SKM-1 treated with dmso at 0.1 percent for 144 hours (cell line): ENCODE measurements around the gene ROBO2.

Experiments
- DNase-seq: peaks from one replicate; lab custom pipeline; 2025; ENCODE audit not compliant: unreplicated experiment; lab: John Stamatoyannopoulos, UW

Gene ROBO2

DNA sequence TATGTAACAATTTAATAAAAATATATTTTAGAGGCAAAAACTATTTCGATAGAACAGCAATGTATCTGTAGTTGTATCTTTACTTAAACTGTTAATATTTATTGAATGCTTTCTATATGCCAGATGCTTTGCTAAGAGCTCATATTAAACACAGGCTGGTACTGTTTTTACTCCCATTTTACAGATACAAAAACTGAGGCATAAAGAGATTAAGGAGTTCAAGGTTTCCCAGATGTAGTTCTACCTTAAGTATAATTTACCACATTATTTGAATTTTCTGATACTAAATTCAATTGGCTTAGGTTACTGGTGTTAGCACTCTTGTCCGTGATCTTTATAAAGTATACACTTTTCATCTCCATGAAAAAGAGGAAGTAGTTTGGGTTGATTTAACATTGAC, 149.8 kb downstream of the ROBO2 start:
- DNase-seq = no peak

DNA sequence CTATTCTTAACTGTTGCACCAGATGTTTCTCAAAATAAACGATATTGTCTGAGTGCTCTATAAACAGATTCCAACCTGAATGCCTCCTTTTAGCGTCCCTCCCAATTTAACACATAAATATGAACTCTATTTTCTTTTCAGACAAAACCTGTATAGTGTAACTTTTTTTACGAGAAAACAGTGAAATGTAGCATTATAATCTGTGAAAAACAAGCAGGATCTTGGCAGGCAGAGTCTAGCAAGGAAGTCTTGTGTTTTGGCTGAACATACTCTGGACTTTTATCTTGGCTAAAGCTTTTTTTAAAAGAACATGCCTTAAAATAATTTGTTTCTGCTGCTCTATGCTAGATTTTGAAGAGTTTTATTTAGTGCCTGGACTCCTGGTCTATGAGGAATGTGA, 150.5 kb downstream of the ROBO2 start:
- no peak for DNase-seq

DNA sequence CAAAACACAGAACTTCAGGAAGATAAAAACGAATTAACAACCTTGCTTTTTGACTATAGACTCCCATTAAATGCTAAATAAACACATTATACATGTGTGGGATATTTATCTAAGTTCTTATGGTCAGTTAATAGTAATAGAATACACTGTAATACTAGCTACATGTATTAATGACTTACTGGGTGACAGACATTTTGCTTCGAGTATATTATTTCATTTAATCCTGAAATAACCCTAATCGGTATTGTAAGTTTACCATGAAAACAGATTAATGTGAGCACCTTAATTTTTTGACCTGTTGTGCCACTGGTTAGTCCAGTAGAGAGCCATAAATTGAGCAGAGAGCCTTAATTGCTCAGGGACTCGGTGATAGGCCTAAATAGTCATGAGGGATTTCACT, 151.1 kb downstream of the ROBO2 start:
- no peak for DNase-seq

DNA sequence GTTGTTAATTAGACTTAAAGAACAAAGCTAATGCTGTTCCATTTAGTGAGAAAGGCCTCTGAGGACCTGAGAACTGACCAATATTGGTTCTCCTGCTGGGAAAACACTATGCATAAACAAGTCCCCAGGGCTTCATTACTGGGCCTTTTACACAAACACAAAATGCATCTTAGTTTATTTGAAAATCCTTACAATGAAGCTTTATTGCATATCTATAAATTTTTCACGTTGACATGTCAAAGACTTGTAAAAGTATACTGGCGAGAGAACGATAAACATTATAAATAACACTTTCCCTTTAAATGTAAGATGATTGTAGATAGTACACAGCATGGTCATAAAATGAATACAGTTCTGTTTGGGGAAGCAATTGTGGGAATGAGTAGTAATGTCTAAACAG, 151.7 kb downstream of the ROBO2 start:
- no peak for DNase-seq

DNA sequence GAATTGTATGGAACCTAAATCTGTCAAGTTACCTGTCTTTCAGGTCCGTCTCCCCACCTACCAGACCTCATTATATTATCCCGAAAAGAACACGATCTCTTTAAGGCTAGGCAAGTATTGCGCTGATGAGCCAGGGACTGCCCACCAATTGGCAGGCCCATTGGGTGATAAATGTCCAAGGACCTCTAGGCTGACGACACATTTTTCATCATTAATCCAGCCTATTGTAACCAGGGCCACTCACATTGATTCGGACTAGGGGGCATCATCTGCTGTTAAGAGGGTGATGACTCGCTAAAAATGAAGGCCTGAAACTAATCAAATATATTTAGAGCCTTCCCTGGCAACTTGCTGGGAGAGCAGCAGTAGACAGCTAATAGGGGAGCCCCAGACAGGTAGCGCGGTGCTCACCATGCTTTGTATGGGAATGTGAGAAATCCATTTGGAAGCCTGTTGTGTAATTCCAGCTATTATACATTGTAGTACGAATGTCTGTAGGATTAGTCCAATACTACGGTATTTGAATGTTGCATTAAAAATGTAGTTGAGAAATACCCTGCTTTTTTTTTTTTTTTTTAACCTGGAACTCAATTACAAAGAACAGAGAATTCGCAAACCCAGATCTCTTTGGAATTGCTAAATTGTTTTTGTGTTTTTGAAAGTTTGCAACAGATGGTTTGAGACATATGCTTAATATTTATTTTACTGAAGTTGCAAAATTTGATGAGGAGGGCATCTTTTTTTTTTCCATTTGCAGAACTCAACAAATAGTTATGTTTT, 156.1 kb downstream of the ROBO2 start:
- DNase-seq = no peak

DNA sequence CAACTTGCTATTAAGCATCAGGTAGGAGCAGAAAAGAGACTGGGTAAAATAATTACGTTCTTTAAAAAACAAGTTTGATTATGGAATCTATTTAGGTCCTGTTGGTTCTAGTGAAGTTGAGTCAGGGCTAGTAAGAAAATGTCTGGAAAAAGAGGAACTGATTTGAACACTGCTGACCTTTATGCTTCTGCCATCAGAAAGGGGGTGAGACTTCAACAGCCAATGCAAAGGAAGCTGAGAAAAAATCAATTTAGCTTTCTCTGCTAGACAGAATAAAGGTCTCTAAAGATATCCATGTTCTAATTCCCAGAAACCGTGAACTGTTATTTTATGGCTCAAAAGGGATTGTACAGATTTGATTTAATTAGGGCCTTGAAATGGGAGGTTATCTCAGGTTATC, 157.5 kb downstream of the ROBO2 start:
- no peak for DNase-seq

DNA sequence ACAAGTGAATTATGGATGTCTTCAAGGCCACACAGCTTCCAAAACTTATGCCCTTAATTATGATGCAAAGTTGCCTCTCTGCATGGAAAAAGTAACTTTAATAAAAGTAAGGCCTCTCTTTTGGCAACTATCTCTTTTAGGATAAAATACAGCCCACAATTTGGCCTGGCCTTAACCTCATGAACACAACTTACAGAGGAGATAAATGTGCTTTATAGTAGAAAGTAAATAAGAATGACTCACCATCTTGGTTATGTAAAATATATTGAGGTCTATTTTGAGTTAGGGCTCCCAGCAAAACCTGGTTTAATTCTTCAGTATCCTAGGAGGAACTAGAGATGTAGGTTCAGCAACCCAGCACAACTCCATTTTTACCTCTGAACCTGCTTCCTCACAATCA, 164.0 kb downstream of the ROBO2 start:
- DNase-seq = no peak

DNA sequence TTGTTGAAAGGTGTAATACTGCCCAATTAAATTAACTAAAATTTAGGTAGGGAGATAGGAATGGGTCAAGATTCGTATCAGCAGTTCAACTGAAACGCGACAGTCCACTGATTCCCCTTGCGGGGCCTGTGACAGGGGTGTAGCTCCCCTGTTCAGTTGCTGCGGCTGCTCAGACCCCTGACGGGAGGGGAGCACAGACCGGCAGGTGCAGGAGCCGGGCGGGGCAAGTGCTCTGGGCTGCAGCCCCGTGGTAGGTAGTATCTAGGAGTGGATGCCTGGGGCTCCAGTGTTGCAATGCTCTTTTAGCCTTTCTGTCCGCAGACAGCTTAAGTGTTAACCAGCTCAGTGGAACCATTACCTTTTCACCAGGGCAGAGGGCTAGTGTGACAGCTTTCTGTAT, 164.9 kb downstream of the ROBO2 start:
- no peak for DNase-seq

DNA sequence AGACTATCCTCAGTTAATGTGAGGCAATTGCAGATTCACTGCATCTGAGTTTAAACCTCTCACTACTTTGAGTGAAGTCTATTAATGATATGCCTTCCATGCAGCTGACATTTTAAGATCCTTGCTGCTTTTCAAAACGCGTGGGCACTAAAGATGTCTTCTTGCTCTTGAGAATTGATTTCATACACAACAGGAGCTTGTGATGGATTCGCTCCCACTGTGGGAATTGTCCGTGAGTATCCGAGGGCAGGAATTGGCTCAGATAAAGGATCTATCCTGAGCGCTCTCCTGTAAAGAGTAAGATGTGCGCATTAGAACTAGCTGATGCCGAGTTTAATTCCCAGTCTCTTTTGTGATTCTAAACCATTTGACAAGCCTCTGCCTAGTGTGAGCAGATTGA, 167.9 kb downstream of the ROBO2 start:
- no peak for DNase-seq

DNA sequence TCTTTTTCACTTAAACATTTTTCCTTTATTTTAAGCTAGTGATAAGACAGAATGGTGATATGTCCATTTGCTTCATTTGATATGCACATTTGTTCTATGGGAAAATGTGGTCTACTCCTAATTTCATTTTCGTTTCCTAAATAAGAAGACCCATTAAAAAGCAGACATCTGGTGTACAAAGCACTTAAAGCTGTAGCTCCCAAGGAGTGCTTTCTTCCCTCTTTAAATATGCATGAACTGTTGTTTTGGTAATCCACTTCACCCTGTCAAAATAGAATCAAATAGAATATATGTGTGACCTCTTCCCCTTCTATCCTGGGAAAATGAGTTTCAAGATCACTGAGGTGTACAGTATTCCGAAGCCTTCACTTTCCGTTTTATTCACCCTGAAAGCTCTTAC, 182.8 kb downstream of the ROBO2 start:
- no peak for DNase-seq

DNA sequence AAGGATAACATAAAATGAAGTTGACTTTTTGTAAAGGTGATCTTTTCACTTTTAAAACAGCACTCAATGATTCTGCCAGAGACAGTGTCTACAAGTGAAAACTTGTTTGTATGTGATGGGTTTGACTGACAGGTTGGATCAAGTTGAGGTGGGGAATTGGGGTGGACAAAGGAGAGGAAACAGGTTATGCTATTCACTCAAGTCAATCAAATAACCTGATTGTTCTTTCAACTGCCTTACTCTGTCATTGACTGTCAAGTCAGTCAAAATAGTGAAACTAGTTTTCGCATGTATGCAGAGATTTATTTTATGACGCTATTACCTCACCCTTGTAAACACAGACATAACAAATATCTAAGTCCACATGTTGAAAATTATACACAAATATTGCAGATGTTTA, 187.7 kb downstream of the ROBO2 start:
- no peak for DNase-seq

DNA sequence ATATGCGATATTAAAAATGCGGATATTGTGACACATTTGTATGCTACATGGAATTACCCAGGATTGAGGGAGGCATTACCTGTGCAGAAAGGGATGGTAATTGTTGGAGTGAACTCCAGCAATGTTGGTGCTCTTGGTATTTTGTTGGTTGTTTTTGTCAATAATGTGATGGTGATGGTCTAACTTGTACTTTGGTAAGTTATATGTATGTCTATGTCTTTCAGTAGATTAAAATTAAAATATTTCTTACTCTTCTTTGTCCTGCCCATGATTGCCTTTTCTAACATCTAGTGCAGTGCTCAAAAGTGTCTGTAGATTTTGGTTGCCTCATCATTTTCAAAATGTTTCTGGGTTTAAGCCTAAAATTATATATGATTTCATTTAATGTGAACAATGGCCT, 192.7 kb downstream of the ROBO2 start:
- DNase-seq = no peak

DNA sequence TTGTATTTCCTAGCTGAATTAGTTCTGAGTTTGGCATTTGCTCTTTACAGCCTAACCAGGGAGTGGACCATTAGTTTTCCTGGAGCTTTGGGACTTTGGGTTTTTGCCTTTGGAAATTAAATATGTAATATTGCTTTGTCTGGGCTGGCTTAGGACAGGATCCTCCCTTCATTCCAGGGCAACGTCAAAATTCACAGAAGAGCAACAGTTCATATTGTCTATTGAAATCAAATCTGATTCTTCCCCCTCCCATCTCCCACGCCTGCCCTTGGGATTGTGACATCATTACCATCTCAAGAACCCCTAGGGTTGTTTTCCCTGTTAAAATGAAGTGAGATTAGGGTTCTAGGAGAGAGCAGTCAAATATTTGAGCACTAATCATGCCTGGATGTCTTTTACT, 194.1 kb downstream of the ROBO2 start:
- no peak for DNase-seq

DNA sequence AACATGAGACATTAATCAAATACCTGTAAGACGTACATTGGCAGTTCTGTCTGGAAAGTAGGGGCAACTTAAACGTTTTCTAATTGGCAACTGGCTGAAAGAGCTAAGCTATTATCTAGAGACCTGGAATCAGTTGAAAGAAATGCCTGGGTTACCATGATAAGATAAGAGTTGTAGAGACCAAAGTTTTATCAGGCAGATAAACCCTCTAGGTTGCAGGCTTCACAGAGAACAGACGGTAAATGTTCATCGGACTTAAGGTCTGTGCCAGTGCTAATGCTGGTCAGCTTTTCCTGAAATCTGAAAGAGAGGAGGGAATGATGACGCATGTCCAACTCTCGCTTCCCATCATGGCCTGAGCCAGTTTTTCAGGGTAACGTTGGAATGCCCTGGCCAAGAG, 196.2 kb downstream of the ROBO2 start:
- no peak for DNase-seq

DNA sequence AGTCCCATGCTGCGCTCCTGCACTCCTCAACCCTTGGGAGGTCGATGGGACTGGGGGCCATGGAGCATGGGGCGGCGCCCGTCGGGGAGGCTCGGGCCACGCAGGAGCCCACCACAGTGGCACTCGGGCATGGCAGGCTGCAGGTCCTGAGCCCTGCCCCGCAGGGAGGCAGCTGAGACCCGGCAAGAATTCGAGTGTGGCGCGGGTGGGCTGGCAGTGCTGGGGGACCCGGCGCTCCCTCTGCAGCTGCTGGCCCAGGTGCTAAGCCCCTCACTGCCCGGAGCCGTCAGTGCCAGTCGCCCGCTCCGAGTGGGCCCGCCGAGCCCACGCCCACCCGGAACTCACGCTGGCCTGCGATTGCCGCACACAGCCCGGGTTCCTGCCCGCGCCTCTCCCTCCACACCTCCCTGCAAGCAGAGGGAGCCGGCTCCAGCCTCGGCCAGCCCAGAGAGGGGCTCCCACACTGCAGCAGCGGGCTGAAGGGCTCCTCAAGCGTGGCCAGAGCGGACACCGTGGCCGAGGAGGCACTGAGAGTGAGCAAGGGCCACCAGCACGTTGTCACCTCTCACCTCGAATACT, 200.3 kb downstream of the ROBO2 start:
- DNase-seq = no peak

DNA sequence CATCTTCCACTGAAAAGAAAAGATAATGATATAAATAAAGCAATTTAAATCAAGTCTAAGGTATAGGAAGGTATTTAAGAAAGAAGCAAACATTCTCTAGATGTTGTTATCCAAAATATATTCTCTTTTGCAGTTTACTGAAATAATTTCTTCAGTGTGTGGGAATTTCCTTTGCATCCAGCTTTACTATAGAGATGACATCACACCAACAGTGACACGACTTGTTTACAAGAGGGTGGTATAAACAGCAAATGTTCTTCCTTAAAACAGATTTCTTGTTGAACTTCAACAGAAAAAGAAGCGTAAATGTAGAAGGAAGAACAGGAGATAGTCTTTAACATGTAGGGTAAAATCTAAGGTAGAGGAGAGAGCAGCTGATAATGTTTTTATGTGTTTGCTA, 202.5 kb downstream of the ROBO2 start:
- no peak for DNase-seq

DNA sequence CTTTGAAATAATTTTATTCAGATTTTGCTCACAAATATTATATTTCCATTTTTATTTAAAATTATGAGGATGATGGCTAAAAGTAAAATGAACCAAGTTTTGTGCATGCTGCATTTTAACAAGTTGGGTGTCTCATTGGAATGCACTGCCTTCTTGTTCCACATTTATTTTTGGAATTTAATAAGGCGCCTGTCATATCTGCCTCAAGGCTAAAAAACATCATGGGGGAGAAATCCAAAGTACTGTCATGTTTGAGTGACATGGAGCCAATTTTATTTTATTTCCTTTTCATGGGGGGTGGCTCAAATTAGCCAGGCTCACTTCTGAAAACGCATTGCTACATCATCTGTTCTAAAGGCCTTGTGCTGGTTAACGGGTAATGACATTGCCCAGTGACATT, 205.1 kb downstream of the ROBO2 start:
- no peak for DNase-seq

DNA sequence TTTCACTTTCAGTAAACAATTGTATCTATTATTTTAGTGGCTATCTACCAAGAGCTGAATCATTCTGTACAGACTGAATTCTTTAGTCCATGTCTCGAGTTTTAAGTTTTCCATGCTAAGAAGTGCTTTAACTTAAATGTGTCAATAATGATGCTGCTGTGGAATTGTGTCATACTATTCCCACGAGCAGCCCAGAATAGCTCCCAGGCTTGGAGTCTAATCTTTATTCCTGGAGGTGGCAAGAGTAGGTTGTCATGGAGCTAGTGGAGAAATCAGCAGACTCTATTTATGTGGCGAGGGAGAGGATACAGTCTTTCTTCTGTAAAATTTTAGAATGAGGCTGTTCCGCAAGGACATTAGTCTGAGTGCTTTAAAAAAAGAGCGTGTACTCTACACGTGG, 207.2 kb downstream of the ROBO2 start:
- DNase-seq = no peak

DNA sequence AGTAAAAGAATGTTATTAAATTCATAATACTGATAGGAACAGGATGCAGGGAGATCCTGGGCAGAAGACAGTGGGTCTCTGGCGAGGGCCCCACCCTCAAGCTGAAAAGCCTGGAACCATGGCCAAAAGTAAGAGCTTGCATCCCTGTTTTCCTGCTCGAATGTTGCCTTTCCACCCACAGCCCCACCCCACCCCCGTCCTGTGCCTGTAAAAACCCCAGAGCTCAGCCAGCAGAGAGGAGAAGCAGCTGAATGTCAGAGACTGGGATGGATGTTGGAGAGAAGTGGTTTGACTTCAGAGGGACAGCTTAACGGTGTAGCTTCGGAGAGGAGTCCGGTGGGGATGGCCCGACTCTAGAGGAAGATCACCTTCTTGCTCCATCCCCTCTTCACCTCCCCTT, 207.9 kb downstream of the ROBO2 start:
- no peak for DNase-seq

DNA sequence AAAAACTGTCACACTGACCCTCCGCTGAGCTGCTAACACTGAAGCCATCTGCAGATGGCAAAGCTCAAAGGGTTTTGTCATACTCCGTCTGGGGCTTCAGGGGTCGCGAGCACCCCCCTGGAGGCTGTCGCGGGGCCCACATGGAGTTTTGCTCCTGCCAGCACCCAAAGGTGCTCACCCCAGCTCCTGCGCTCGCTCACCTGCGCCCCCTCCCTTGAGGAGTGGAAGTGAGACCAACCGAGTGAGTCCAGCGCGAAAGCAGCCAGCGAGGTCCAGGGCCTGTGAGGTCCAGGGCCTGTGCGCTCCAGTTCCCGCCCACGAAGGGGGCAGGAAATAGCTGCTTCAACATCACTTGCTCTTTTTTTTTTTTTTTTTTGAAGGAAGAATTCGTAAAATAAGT, 208.5 kb downstream of the ROBO2 start:
- no peak for DNase-seq

DNA sequence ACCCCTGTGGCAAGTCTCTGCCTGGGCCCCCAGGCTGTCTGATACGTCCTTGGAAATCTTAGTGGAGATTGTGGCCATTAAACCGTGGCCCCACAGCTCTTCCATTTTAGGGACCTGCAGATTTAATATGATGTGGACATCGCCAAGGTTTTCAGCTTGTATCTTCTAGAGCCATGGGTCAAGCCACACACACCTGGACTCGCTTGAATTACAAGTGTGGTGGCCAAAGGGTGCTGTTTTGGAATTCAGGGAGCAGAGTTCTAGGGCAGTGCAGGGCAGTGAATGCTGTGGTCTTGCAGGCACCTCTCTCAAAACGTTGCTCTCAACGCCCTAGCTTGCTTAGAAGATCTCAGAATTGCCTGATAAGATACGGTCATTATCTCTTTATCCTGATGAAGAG, 211.2 kb downstream of the ROBO2 start:
- DNase-seq = no peak

DNA sequence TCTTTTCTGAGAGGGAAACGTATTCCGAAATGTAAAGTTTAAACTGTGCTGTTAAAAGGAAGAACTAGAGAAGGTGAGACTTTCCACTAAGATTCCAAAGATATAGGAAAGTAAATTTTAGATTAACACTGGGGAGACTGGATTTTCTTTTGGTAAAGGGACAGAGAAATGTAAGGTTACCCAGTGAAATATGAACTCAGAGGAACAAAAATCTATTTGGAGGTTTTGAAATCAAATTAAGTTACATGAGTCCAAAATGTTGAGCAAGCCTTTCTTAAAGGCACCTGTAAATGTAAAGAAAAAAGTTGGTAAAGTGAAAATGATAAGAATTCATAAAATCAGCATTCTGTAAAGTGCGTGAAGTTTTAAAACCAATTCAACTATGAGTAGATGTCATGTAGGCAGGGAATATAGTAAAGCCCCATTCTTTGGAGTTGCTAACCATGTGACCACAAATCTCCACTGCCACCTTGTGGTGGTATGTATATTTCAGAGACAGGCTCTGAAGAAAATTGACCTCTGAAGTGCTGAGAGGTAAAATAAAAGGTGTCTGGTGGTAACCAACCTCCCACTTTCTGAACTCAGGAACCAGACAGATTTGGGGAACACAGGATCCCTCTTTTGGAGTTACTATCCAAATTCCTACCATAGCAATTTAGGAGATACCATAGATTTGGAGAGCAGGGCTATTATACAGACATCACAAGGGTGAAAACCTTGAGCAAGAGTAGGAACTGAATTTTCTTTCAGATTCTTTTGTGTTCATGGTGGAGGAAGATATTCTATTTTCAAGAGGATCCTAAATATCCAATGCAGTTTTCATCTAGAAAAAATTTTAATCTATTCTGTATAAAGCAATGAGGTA, 215.3 kb downstream of the ROBO2 start:
- DNase-seq = peak; percentile 57
